CD14-positive monocyte (primary cell): ENCODE results near the gene VPS13A. TPM values are rescaled to one million over a fixed set of nuclear protein-coding genes. Genes with fewer than 3 reads are reported as not detected.
A peak's percentile ranks its signal among the peaks of the same experiment; 100 is the strongest.

ENCODE experiments used
- DNase-seq, 3 donors: peaks; one replicate each; pipeline ENCODE4 v3.0.0-alpha.2; 2011 to 2022
- H2AFZ ChIP-seq: 2 replicates; pipeline ENCODE4 v1.6.0; 2012; ENCODE audit warnings: mild to moderate bottlenecking, low read depth, low read length, inconsistent platforms; ENCODE audit not compliant: insufficient read depth, poor library complexity, severe bottlenecking
- H3K27ac ChIP-seq, 2 donors: 1 replicate in 1 of 2; 2 replicates in 1 of 2; pipeline ENCODE4 v1.5.1; 2012 to 2013; ENCODE audit warnings: low read length in 2 of 2, control low read depth in 1 of 2, inconsistent platforms in 1 of 2, low read depth in 1 of 2, mild to moderate bottlenecking in 1 of 2
- H3K27me3 ChIP-seq, 2 donors: one replicate each; pipeline versions ENCODE4 v1.6.0 to v1.6.1; 2011 to 2013; ENCODE audit warnings: low read length in 2 of 2; ENCODE audit not compliant: control insufficient read depth in 2 of 2, insufficient read depth in 2 of 2
- H3K36me3 ChIP-seq, 2 donors: replicated peaks in 1 of 2; 1 replicate in 1 of 2; 2 replicates in 1 of 2; pipeline versions ENCODE4 v1.5.1 to v1.6.1; 2012 to 2013; ENCODE audit warnings: low read length in 2 of 2, control low read depth in 1 of 2, inconsistent platforms in 1 of 2, mild to moderate bottlenecking in 1 of 2; ENCODE audit not compliant: insufficient read depth in 2 of 2, control insufficient read depth in 1 of 2
- H3K4me1 ChIP-seq, 2 donors: 1 replicate in 1 of 2; 2 replicates in 1 of 2; pipeline versions ENCODE4 v1.5.1 to v1.6.1; 2012 to 2013; ENCODE audit warnings: low read length in 2 of 2, control low read depth in 1 of 2, inconsistent platforms in 1 of 2, mild to moderate bottlenecking in 1 of 2, moderate library complexity in 1 of 2; ENCODE audit not compliant: insufficient read depth in 2 of 2, control insufficient read depth in 1 of 2
- H3K4me2 ChIP-seq: replicated peaks from 2 replicates; pipeline ENCODE3; 2012; ENCODE audit warnings: low read length, moderate library complexity, mild to moderate bottlenecking; ENCODE audit not compliant: poor library complexity, severe bottlenecking; ENCODE audit errors: extremely low read depth
- H3K4me3 ChIP-seq, 3 experiments: fragments of 200-600 bp in 1 of 3; sonication (generic) in 1 of 3; replicated peaks in 1 of 3; 1 replicate in 2 of 3; 2 replicates in 1 of 3; pipeline ENCODE4 v1.5.1; 2011 to 2013; ENCODE audit warnings: low read length in 3 of 3, mild to moderate bottlenecking in 3 of 3, control low read depth in 2 of 3, low read depth in 2 of 3, inconsistent platforms in 1 of 3, moderate library complexity in 1 of 3
- H3K79me2 ChIP-seq: 2 replicates; pipeline ENCODE4 v1.6.0; 2012; ENCODE audit warnings: mild to moderate bottlenecking, control low read depth, inconsistent platforms, low read length, moderate library complexity; ENCODE audit not compliant: insufficient read depth
- H3K9ac ChIP-seq: 2 replicates; pipeline ENCODE4 v1.6.0; 2017; ENCODE audit warnings: low read length, mild to moderate bottlenecking; ENCODE audit not compliant: insufficient read depth, poor library complexity, severe bottlenecking
- H3K9me3 ChIP-seq, 2 donors: replicated peaks in 1 of 2; 1 replicate in 1 of 2; 2 replicates in 1 of 2; pipeline versions ENCODE4 v1.5.1 to v1.6.1; 2012 to 2013; ENCODE audit warnings: low read length in 2 of 2, control low read depth in 1 of 2; ENCODE audit not compliant: control insufficient read depth in 1 of 2, insufficient read depth in 1 of 2
- H4K20me1 ChIP-seq: 2 replicates; pipeline ENCODE4 v1.6.0; 2012; ENCODE audit warnings: mild to moderate bottlenecking, low read length, control low read depth, moderate library complexity; ENCODE audit not compliant: insufficient read depth
- H3K27ac Mint-ChIP-seq, 7 donors: one replicate each; pipeline ENCODE4 v1.8.0; 2020; ENCODE audit warnings: mild to moderate bottlenecking in 7 of 7, mixed read lengths in 7 of 7, moderate library complexity in 6 of 7, inconsistent platforms in 2 of 7
- H3K27me3 Mint-ChIP-seq, 3 donors: one replicate each; pipeline ENCODE4 v1.8.0; 2021 to 2022; ENCODE audit warnings: low read depth in 3 of 3, mild to moderate bottlenecking in 3 of 3, mixed read lengths in 3 of 3, moderate library complexity in 3 of 3, inconsistent platforms in 1 of 3
- H3K36me3 Mint-ChIP-seq, 2 donors: one replicate each; pipeline ENCODE4 v1.8.0; 2020; ENCODE audit warnings: mixed read lengths in 2 of 2, inconsistent platforms in 1 of 2, mild to moderate bottlenecking in 1 of 2
- H3K4me1 Mint-ChIP-seq: one replicate; pipeline ENCODE4 v1.8.0; 2020; ENCODE audit warnings: mild to moderate bottlenecking, mixed read lengths
- H3K4me3 Mint-ChIP-seq, 2 donors: one replicate each; pipeline ENCODE4 v1.8.0; 2020; ENCODE audit warnings: mild to moderate bottlenecking in 2 of 2, mixed read lengths in 2 of 2, moderate library complexity in 1 of 2
- H3K9me3 Mint-ChIP-seq, 7 donors: one replicate each; pipeline ENCODE4 v1.8.0; 2020 to 2022; ENCODE audit warnings: mixed read lengths in 7 of 7, mild to moderate bottlenecking in 6 of 7, moderate library complexity in 6 of 7, inconsistent platforms in 2 of 7
- CTCF ChIP-seq: fragments of 200-600 bp; IDR thresholded peaks from one replicate; pipeline ENCODE4 v1.8.0; 2022; ENCODE audit warnings: antibody characterized with exemption, mild to moderate bottlenecking
- WGBS: methylation state at CpG from one replicate; pipeline ENCODE4 v1.1.5; 2013; ENCODE audit warnings: missing lambda C conversion rate; ENCODE audit not compliant: insufficient coverage; 5-methylcytosine and 5-hydroxymethylcytosine counted together
- intact Hi-C, 2 donors: fragments of 100-400 bp; cut with micrococcal nuclease; formaldehyde crosslinking; loops; one replicate each; pipeline versions ENCODE4 v1.15.0 to v1.15.1; 2023
- polyA plus RNA-seq, 3 donors: library from polyadenylated mRNA; depleted of rRNA in 1 of 3; unstranded in 2 of 3; stranded (reverse) in 1 of 3; fragments of 300-500 nt in 2 of 3; fragments of >200 nt in 1 of 3; fragmentation: Illumina TruSeq in 2 of 3; gene quantifications; 1 replicate in 2 of 3; 2 replicates in 1 of 3; pipeline ENCODE4 v1.2.3, GENCODE V29; 2012 to 2021

The VPS13A gene
- polyA plus RNA-seq, 3 donors, result 0.27 to 1.8 (median 1.1) TPM

GRCh38 chr9:77163884-77164283, 13.4 kb upstream of the VPS13A start:
- intact Hi-C loops, result no loop called here
- 20% methylated on average over 1 of the region's 4 CpGs for WGBS
- Mint-ChIP-seq H3K27me3 (peaks cover 2 to 6% (median 3%) of the 10 kb centered on the region in 3 donors), H3K36me3 (no peaks in the 10 kb centered on the region), H3K27ac (no peak overlapping the region), H3K4me3 (no peak overlapping the region), H3K4me1 (peaks cover 5% of the 10 kb centered on the region), H3K9me3 (peaks cover 0 to 2% (median 0%) of the 10 kb centered on the region in 7 donors)
- no peak for TF ChIP-seq CTCF
- peak in 1 of 3 donors; percentile 7 for DNase-seq
- no peaks in the 10 kb centered on the region for H3K4me1 ChIP-seq
- H3K9me3 ChIP-seq, result no peaks in the 10 kb centered on the region
- no peak overlapping the region for H3K9ac ChIP-seq
- H3K36me3 ChIP-seq, result no peaks in the 10 kb centered on the region
- no peaks in the 10 kb centered on the region for H4K20me1 ChIP-seq
- no peak overlapping the region for H3K4me3 ChIP-seq
- H3K4me2 ChIP-seq, result no peak overlapping the region
- H3K79me2 ChIP-seq, result no peaks in the 10 kb centered on the region
- H3K27ac ChIP-seq, result no peak overlapping the region
- peak overlapping the region; percentile 16 for H2AFZ ChIP-seq
- H3K27me3 ChIP-seq, result no peaks in the 10 kb centered on the region

- Histone ChIP-seq H3K9ac (no peak overlapping the region), H3K36me3 (no peaks in the 10 kb centered on the region), H2AFZ (no peak overlapping the region), H3K4me3 (no peak overlapping the region), H3K4me1 (no peaks in the 10 kb centered on the region), H3K9me3 (no peaks in the 10 kb centered on the region), H3K4me2 (no peak overlapping the region), H4K20me1 (no peaks in the 10 kb centered on the region), H3K27ac (no peak overlapping the region), H3K79me2 (no peaks in the 10 kb centered on the region), H3K27me3 (no peaks in the 10 kb centered on the region)
- no peak for DNase-seq
- intact Hi-C loops, result no loop called here
- WGBS, result 92% methylated on average over 1 of the region's 4 CpGs
- no peak overlapping the region for H3K27ac Mint-ChIP-seq
- peaks cover 5% of the 10 kb centered on the region for H3K4me1 Mint-ChIP-seq
- TF ChIP-seq CTCF, result no peak
- peaks cover 2 to 6% (median 2%) of the 10 kb centered on the region in 3 donors for H3K27me3 Mint-ChIP-seq
- peaks cover 0 to under 1% (median 0%) of the 10 kb centered on the region in 7 donors for H3K9me3 Mint-ChIP-seq
- H3K36me3 Mint-ChIP-seq, result no peaks in the 10 kb centered on the region
- H3K4me3 Mint-ChIP-seq, result no peak overlapping the region
Observed at GRCh38 chr9:77166193-77166592, 11.1 kb upstream of the VPS13A start.
